ENCODE results near the gene CYP46A1.

Gene CYP46A1

GRCh38 chr14:99737451-99737951 is 53.4 kb downstream of the CYP46A1 start:
- TF ChIP-seq, protein P1, sequence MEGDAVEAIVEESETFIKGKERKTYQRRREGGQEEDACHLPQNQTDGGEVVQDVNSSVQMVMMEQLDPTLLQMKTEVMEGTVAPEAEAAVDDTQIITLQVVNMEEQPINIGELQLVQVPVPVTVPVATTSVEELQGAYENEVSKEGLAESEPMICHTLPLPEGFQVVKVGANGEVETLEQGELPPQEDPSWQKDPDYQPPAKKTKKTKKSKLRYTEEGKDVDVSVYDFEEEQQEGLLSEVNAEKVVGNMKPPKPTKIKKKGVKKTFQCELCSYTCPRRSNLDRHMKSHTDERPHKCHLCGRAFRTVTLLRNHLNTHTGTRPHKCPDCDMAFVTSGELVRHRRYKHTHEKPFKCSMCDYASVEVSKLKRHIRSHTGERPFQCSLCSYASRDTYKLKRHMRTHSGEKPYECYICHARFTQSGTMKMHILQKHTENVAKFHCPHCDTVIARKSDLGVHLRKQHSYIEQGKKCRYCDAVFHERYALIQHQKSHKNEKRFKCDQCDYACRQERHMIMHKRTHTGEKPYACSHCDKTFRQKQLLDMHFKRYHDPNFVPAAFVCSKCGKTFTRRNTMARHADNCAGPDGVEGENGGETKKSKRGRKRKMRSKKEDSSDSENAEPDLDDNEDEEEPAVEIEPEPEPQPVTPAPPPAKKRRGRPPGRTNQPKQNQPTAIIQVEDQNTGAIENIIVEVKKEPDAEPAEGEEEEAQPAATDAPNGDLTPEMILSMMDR (conservative IDR thresholded peaks at IDR 0.05; ENCODE audit: low read depth, low read length), result no peak
- H3K4me2 ChIP-seq, result no peak overlapping the region
- H3K4me3 ChIP-seq (IDR thresholded peaks at IDR 0.05; ENCODE audit: insufficient read depth, low read depth, low read length), result no peak overlapping the region
- H3K9ac ChIP-seq, result no peak overlapping the region
- H3K4me1 ChIP-seq (ENCODE audit: low read depth, poor library complexity, severe bottlenecking), result no peaks in the 10 kb centered on the region
- no peaks in the 10 kb centered on the region for H3K27me3 ChIP-seq (ENCODE audit: insufficient read depth, low read depth)
- no peaks in the 10 kb centered on the region for H3K36me3 ChIP-seq (ENCODE audit: insufficient read depth)
- no peak overlapping the region for H3K27ac ChIP-seq
- H2AFZ ChIP-seq (ENCODE audit: low read depth), result no peak overlapping the region
- no peaks in the 10 kb centered on the region for H3K79me2 ChIP-seq (ENCODE audit: insufficient read depth, low read depth)
- no peaks in the 10 kb centered on the region for H4K20me1 ChIP-seq (ENCODE audit: insufficient read depth)

- H2AFZ ChIP-seq (ENCODE audit: low read depth), result no peak overlapping the region
- no peaks in the 10 kb centered on the region for H3K4me1 ChIP-seq (ENCODE audit: low read depth, poor library complexity, severe bottlenecking)
- TF ChIP-seq, protein P1 (conservative IDR thresholded peaks at IDR 0.05; ENCODE audit: low read depth, low read length), result no peak
- H4K20me1 ChIP-seq (ENCODE audit: insufficient read depth), result no peaks in the 10 kb centered on the region
- no peak overlapping the region for H3K9ac ChIP-seq
- no peaks in the 10 kb centered on the region for H3K36me3 ChIP-seq (ENCODE audit: insufficient read depth)
- no peak overlapping the region for H3K27ac ChIP-seq
- no peak overlapping the region for H3K4me2 ChIP-seq
- no peak overlapping the region for H3K4me3 ChIP-seq (IDR thresholded peaks at IDR 0.05; ENCODE audit: insufficient read depth, low read depth, low read length)
- H3K27me3 ChIP-seq (ENCODE audit: insufficient read depth, low read depth), result no peaks in the 10 kb centered on the region
- no peaks in the 10 kb centered on the region for H3K79me2 ChIP-seq (ENCODE audit: insufficient read depth, low read depth)
These were observed 54.0 kb downstream of the CYP46A1 start for GRCh38 chr14:99737956-99738667.

GRCh38 chr14:99740411-99740810 is 56.3 kb downstream of the CYP46A1 start:
- no peak overlapping the region for H3K4me2 ChIP-seq
- H3K27me3 ChIP-seq (ENCODE audit: insufficient read depth, low read depth), result no peaks in the 10 kb centered on the region
- H3K4me3 ChIP-seq (IDR thresholded peaks at IDR 0.05; ENCODE audit: insufficient read depth, low read depth, low read length), result no peak overlapping the region
- no peaks in the 10 kb centered on the region for H3K4me1 ChIP-seq (ENCODE audit: low read depth, poor library complexity, severe bottlenecking)
- H4K20me1 ChIP-seq (ENCODE audit: insufficient read depth), result no peaks in the 10 kb centered on the region
- H3K27ac ChIP-seq, result no peak overlapping the region
- no peak overlapping the region for H3K9ac ChIP-seq
- H2AFZ ChIP-seq (ENCODE audit: low read depth), result no peak overlapping the region
- H3K79me2 ChIP-seq (ENCODE audit: insufficient read depth, low read depth), result no peaks in the 10 kb centered on the region
- TF ChIP-seq, protein P1 (conservative IDR thresholded peaks at IDR 0.05; ENCODE audit: low read depth, low read length), result no peak
- H3K36me3 ChIP-seq (ENCODE audit: insufficient read depth), result no peaks in the 10 kb centered on the region

- no peaks in the 10 kb centered on the region for H3K27me3 ChIP-seq (ENCODE audit: insufficient read depth, low read depth)
- no peak overlapping the region for H2AFZ ChIP-seq (ENCODE audit: low read depth)
- no peaks in the 10 kb centered on the region for H3K36me3 ChIP-seq (ENCODE audit: insufficient read depth)
- no peaks in the 10 kb centered on the region for H3K79me2 ChIP-seq (ENCODE audit: insufficient read depth, low read depth)
- no peak overlapping the region for H3K27ac ChIP-seq
- H3K4me1 ChIP-seq (ENCODE audit: low read depth, poor library complexity, severe bottlenecking), result no peaks in the 10 kb centered on the region
- no peaks in the 10 kb centered on the region for H4K20me1 ChIP-seq (ENCODE audit: insufficient read depth)
- H3K4me2 ChIP-seq, result no peak overlapping the region
- TF ChIP-seq, protein P1 (conservative IDR thresholded peaks at IDR 0.05; ENCODE audit: low read depth, low read length), result no peak
- no peak overlapping the region for H3K9ac ChIP-seq
- no peak overlapping the region for H3K4me3 ChIP-seq (IDR thresholded peaks at IDR 0.05; ENCODE audit: insufficient read depth, low read depth, low read length)
These were observed 57.3 kb downstream of the CYP46A1 start for GRCh38 chr14:99741227-99741976.

Data from KMS-11 (cell line).